Hepatocyte (in vitro differentiated cells): Measurements from ENCODE around the gene SLC41A3.

ENCODE experiments used
- CTCF ChIP-seq: fragments of 200-600 bp; sonication (generic); IDR thresholded peaks from 2 replicates; pipeline ENCODE4 v1.5.1; 2016; ENCODE audit warnings: antibody characterized with exemption, mild to moderate bottlenecking; ENCODE audit not compliant: poor library complexity
- EZH2 ChIP-seq: fragments of 200-600 bp; sonication (generic); IDR thresholded peaks from 2 replicates; pipeline ENCODE4 v1.6.1; 2016; ENCODE audit warnings: antibody characterized with exemption, mild to moderate bottlenecking, borderline replicate concordance
- EZH2phosphoT487 ChIP-seq: fragments of 200-600 bp; sonication (generic); IDR thresholded peaks from one replicate; pipeline ENCODE4 v1.6.1; 2018; ENCODE audit warnings: antibody characterized with exemption, mild to moderate bottlenecking, low read depth, moderate library complexity; ENCODE audit not compliant: unreplicated experiment, severe bottlenecking

GRCh38 chr3:126100634-126101301 is 16.8 kb upstream of the SLC41A3 start:
- TF ChIP-seq CTCF (no peak), EZH2 (no peak), EZH2phosphoT487 (no peak)
